Gastroesophageal sphincter (tissue), 4 donors: ENCODE measurements around the gene MRPL48. TPM values are rescaled to one million over a fixed set of nuclear protein-coding genes. Genes with fewer than 3 reads are reported as not detected.

Experiments
- ATAC-seq: fragments of 150-250 bp; one replicate; pipeline ENCODE4 v1.9.1; 2016; ENCODE audit warnings: mild to moderate bottlenecking, moderate library complexity
- H3K27ac ChIP-seq, 4 donors: fragments of 200-600 bp; sonication (generic) in 3 of 4; 1 replicate in 3 of 4; 2 replicates in 1 of 4; pipeline ENCODE4 v1.5.1; 2016 to 2019
- H3K27me3 ChIP-seq: fragments of 200-600 bp; sonication (generic); one replicate; pipeline ENCODE4 v1.5.1; 2019
- H3K36me3 ChIP-seq, 2 donors: fragments of 200-600 bp; sonication (generic); one replicate each; pipeline ENCODE4 v1.5.1; 2019; ENCODE audit warnings: control low read depth in 1 of 2
- H3K4me1 ChIP-seq, 3 donors: fragments of 200-600 bp; sonication (generic); 1 replicate in 2 of 3; 2 replicates in 1 of 3; pipeline ENCODE4 v1.5.1; 2016 to 2019; ENCODE audit warnings: control low read depth in 2 of 3
- H3K4me3 ChIP-seq, 2 donors: fragments of 200-600 bp; sonication (generic); one replicate each; pipeline ENCODE4 v1.5.1; 2019; ENCODE audit warnings: mild to moderate bottlenecking in 1 of 2, moderate library complexity in 1 of 2
- H3K9me3 ChIP-seq, 3 donors: fragments of 200-600 bp; sonication (generic); one replicate each; pipeline ENCODE4 v1.5.1; 2017 to 2019; ENCODE audit warnings: control low read depth in 2 of 3
- CTCF ChIP-seq, 4 experiments: fragments of 200-600 bp in 2 of 4; fragments of 450-650 bp in 2 of 4; sonication (generic) in 1 of 4; IDR thresholded peaks; one replicate each; pipeline ENCODE4 v1.5.1; 2017 to 2019; ENCODE audit warnings: antibody characterized with exemption in 4 of 4, mild to moderate bottlenecking in 2 of 4, moderate library complexity in 2 of 4
- EP300 ChIP-seq: sonication (generic); formaldehyde crosslinking; IDR thresholded peaks from one replicate; pipeline ENCODE4 v1.6.1; 2017; ENCODE audit warnings: antibody characterized with exemption, mild to moderate bottlenecking
- POLR2A ChIP-seq, 2 donors: fragments of 450-650 bp; IDR thresholded peaks; one replicate each; pipeline ENCODE4 v1.6.1; 2017; ENCODE audit warnings: antibody characterized with exemption in 2 of 2, mild to moderate bottlenecking in 2 of 2, moderate library complexity in 1 of 2
- POLR2AphosphoS5 ChIP-seq: sonication (generic); formaldehyde crosslinking; IDR thresholded peaks from one replicate; pipeline ENCODE4 v1.6.1; 2017; ENCODE audit warnings: antibody characterized with exemption
- WGBS, 2 donors: methylation state at CpG; one replicate each; pipeline ENCODE4 v1.1.5; 2018; ENCODE audit warnings: low coverage in 1 of 2; 5-methylcytosine and 5-hydroxymethylcytosine counted together
- total RNA-seq, 4 donors: library from RNA; depleted of rRNA; stranded (reverse); fragments of >200 nt; gene quantifications; one replicate each; pipeline ENCODE4 v1.1.0, GENCODE V29; 2016

MRPL48 gene
- total RNA-seq, 4 donors from 2014 or later = 8.8 to 46.2 (median 22.2) TPM

DNA sequence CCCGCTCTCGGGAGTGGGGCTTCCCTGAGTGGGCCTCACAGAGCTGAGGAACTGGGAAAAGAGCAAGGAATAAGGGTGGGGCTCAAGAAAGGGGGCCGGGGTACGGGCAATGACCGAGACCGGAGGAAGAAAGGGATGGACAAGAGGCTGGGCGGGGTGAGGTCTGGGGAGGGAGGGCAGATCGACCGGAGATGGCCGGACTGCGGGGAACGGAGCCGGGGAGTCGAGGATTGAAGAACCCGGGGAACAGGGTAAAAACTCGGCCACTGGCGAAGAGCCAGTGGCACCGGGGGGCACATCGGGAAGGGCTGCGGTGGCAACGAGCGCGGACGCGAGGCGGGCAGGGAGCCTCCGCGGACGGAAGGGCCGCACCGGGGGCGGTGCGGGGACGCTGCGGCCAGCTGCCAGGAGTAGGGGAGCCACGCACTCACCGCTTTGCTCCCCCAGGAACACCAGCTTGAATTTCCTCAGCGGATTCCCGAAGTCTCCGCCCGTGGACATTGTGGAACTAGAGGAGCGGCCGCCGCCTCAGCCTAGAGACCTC, 27.5 kb upstream of the MRPL48 start:
- no peak for TF ChIP-seq POLR2AphosphoS5
- no peak for TF ChIP-seq EP300
- no peak for TF ChIP-seq POLR2A (IDR thresholded peaks at IDR 0.05)
- no peak for TF ChIP-seq CTCF (IDR thresholded peaks at IDR 0.05)
- no peaks in the 10 kb centered on the region for H3K9me3 ChIP-seq
- 1% methylated on average over 30 to 40 of the region's 44 CpGs for WGBS, 2 donors
- peak; percentile 1 for ATAC-seq
- H3K36me3 ChIP-seq = no peaks in the 10 kb centered on the region
- H3K4me3 ChIP-seq = peak overlapping the region; percentile 76 to 83
- H3K27me3 ChIP-seq = peaks cover 5% of the 10 kb centered on the region
- H3K27ac ChIP-seq = peak overlapping the region; percentile 90 to 100 (median 99)
- peaks cover 0 to 33% (median 5%) of the 10 kb centered on the region in 3 donors for H3K4me1 ChIP-seq

GRCh38 chr11:73760679-73761402, 26.8 kb upstream of the MRPL48 start, which contains the start of gene RAB6A:
Gene RAB6A (minus strand): TSS chr11:73761074. CDS start chr11:73760635, 439 bp downstream.
- peaks cover 0 to 33% (median 5%) of the 10 kb centered on the region in 3 donors for H3K4me1 ChIP-seq
- peaks cover 7% of the 10 kb centered on the region for H3K27me3 ChIP-seq
- no peaks in the 10 kb centered on the region for H3K36me3 ChIP-seq
- peak; percentile 98 for ATAC-seq
- peak in 3 of 4 experiments; percentile 18 to 73 (median 70) for TF ChIP-seq CTCF (IDR thresholded peaks at IDR 0.05)
- TF ChIP-seq POLR2AphosphoS5 = no peak
- TF ChIP-seq POLR2A (IDR thresholded peaks at IDR 0.05) = peak; percentile 97 to 98
- TF ChIP-seq EP300 = no peak
- peak within 1 kb of the TSS; percentile 76 to 83 for H3K4me3 ChIP-seq
- 0% methylated on average over 6 of the region's 74 CpGs; no CpG with 5 or more reads in 1 of the 2 donors for WGBS, 2 donors
- H3K27ac ChIP-seq = peak within 1 kb of the TSS; percentile 90 to 100 (median 99)
- H3K9me3 ChIP-seq = no peaks in the 10 kb centered on the region

DNA sequence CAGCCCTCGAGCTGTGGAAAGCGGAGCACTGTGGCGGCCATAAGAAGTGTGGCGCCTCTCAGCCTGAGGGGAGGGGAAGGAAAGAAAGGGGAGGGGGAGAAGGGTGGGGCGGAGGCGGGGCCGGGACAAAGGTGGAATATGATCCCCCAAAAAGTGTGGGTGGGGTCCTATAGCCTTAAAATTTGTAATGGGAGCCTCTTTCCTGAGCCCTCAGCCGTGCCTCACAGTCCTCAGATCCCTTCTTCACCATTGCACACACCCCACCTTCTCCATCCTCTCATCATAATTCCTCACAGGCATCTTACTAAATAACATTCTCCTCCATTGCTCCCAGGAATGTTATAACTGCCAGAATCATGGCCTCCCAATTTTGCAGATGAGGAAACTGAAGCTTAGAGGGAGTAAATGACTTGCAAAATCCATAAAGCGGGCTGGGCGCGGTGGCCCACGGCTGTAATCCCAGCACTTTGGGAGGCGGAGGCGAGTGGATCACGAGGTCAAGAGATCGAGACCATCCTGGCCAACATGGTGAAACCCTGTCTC, 26.2 kb upstream of the MRPL48 start:
- Histone ChIP-seq H3K36me3 (no peaks in the 10 kb centered on the region), H3K9me3 (no peaks in the 10 kb centered on the region), H3K27me3 (peaks cover 7% of the 10 kb centered on the region), H3K4me1 (peaks cover 0 to 33% (median 5%) of the 10 kb centered on the region in 3 donors), H3K4me3 (peak overlapping the region; percentile 28 to 76), H3K27ac (peak overlapping the region; percentile 67 to 100 (median 99))
- WGBS, 2 donors = 10 to 23% methylated on average over 2 to 4 of the region's 16 CpGs
- ATAC-seq = peak; percentile 17
- TF ChIP-seq POLR2A (IDR thresholded peaks at IDR 0.05) (no peak), CTCF (IDR thresholded peaks at IDR 0.05) (no peak), POLR2AphosphoS5 (peak; percentile 99), EP300 (no peak)

DNA sequence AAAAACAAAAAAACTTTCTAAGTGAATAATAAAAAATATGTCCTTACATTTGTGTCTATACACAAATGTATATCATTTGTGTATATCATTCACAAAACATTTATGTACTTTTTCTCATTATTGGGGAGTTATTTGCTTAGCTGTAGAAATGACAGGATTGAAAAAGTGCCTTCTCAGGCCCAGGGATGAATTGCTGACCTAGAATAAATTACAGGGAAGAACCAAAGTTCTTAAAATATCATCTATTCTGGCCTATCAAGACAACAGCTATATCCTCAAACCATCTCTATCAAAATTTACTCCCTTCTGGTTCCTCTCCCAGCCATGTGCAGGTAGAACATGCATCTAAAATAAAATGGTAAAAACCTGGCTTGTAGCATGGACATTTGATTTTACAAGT, 24.9 kb upstream of the MRPL48 start:
- TF ChIP-seq POLR2AphosphoS5 (no peak), CTCF (IDR thresholded peaks at IDR 0.05) (no peak), POLR2A (IDR thresholded peaks at IDR 0.05) (no peak), EP300 (no peak)
- Histone ChIP-seq H3K4me1 (peaks cover 0 to 23% (median 5%) of the 10 kb centered on the region in 3 donors), H3K36me3 (no peaks in the 10 kb centered on the region), H3K27ac (no peak overlapping the region), H3K9me3 (no peaks in the 10 kb centered on the region), H3K27me3 (peaks cover 7% of the 10 kb centered on the region), H3K4me3 (no peak overlapping the region)
- no peak for ATAC-seq
